ENCODE data around the gene SMIM10L2A. TPM values are rescaled to one million over a fixed set of nuclear protein-coding genes. Genes with fewer than 3 reads are reported as not detected.
A peak's percentile ranks its signal among the peaks of the same experiment; 100 is the strongest.
"Not testable (repeated sequence)": the region's sequence is repeated elsewhere in the genome, so short reads cannot be mapped to it uniquely, and the experiment has no call there.

The SMIM10L2A gene
- total RNA-seq, 1 donor from 2014 or later, result 2.3 TPM

DNA sequence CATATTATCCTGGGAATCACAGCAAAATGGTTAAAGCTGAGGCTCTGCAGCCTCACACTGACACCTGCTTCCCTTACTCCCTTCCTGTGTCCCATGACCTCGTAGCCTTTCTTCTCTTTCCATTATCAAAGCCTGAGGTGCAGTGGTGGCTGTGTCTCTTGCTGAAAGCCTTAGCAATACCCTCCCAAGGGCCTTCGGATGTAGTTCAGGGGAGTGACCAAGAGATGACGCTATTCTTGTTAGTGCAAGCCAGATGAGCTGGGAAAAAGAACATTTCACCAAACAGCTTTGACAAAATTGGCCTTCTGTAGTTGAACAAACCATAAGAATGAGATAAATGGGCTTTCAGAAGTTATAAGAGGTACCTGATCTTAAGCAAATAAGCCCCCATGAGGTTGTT is 31.6 kb downstream of the SMIM10L2A start:
- DNase-seq (ENCODE audit: low read depth), result no peak
- H3K4me3 ChIP-seq (ENCODE audit: low read depth, low read length), result no peak overlapping the region
- TF ChIP-seq, protein P1, sequence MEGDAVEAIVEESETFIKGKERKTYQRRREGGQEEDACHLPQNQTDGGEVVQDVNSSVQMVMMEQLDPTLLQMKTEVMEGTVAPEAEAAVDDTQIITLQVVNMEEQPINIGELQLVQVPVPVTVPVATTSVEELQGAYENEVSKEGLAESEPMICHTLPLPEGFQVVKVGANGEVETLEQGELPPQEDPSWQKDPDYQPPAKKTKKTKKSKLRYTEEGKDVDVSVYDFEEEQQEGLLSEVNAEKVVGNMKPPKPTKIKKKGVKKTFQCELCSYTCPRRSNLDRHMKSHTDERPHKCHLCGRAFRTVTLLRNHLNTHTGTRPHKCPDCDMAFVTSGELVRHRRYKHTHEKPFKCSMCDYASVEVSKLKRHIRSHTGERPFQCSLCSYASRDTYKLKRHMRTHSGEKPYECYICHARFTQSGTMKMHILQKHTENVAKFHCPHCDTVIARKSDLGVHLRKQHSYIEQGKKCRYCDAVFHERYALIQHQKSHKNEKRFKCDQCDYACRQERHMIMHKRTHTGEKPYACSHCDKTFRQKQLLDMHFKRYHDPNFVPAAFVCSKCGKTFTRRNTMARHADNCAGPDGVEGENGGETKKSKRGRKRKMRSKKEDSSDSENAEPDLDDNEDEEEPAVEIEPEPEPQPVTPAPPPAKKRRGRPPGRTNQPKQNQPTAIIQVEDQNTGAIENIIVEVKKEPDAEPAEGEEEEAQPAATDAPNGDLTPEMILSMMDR (conservative IDR thresholded peaks at IDR 0.05; ENCODE audit: low read depth, low read length), result no peak

DNA sequence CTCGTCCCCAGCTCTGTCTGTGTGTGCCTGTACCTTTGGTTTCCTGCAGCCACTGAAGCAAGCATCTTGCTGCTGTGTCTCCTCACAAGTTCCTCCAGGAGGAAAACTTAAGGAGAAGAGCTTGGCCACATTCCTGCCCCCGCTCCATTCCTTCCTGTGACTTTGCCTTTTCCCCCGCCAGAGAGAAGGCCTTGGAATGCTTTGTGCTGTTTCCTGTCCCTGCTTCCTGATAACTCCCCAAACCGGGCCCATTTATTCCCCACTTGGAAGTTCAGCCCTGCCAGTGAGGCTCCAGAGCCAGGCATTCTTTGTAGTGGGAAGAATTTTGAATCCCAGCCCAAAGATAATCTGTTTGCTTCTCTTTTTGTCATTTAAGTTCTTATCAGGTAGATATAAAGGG is 33.1 kb downstream of the SMIM10L2A start:
- H3K4me3 ChIP-seq (ENCODE audit: low read depth, low read length), result no peak overlapping the region
- DNase-seq (ENCODE audit: low read depth), result no peak
- TF ChIP-seq, protein P1 (conservative IDR thresholded peaks at IDR 0.05; ENCODE audit: low read depth, low read length), result no peak

DNA sequence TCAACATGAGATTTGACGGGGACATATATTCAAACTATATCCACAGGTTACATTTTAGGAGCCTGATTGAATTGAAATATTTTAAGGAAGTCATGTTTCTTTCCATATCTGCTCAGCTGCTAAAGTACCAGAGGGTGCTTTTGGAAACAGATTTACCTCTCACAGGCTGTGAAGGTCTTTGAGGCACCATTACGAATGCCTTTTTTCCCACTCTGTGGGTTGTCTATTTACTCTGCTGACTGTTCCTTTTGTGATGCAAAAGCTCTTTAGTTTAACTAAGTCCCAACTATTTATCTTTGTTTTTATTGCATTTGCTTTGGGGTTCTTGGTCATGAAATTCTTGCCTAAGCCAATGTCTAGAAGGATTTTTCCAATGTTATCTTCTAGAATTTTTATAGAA is 40.0 kb downstream of the SMIM10L2A start:
- not testable (repeated sequence) for H3K4me3 ChIP-seq (ENCODE audit: low read depth, low read length); DNase-seq (ENCODE audit: low read depth)

DNA sequence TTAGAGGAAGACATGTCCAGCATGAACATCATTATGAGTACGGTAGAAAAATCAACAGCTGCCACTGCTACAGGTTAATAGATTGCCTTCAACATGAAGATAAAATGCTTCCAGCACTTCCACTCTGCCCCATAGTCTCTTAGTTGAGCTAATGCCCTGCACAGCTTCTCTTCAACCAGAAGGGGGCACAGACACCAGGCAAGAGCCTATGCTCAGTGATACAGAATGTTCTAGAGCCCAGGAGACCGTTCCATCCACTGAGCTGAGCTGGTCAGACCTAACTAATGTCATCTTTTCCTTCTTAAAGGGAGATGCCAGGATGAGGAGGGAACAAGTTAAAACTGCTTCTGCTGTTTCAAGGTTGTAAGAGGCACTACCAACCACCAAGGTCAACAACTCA is 42.2 kb downstream of the SMIM10L2A start:
- no peak overlapping the region for H3K4me3 ChIP-seq (ENCODE audit: low read depth, low read length)
- TF ChIP-seq, protein P1 (conservative IDR thresholded peaks at IDR 0.05; ENCODE audit: low read depth, low read length), result peak; percentile 31
- no peak for DNase-seq (ENCODE audit: low read depth)

DNA sequence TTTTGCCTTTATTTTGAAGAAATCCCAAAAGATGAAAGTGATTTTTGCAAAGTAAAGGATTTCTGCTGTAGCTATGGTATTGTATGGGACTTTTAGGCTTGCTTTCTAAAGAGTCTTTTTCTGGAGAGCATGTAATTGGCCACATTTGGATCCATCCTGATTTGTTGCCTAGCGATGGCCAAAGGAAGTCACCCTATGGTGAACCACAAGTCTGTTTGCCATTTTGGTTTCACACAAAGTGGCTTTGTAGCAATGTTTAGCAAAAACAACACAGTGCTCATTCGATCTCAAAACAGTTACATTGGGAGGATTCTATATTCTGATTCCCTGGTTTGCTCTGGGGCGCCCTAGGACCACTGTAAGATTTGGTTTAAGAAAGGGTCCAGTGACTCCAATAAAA is 54.6 kb downstream of the SMIM10L2A start:
- H3K4me3 ChIP-seq (ENCODE audit: low read depth, low read length), result no peak overlapping the region
- DNase-seq (ENCODE audit: low read depth), result no peak
- TF ChIP-seq, protein P1 (conservative IDR thresholded peaks at IDR 0.05; ENCODE audit: low read depth, low read length), result no peak

DNA sequence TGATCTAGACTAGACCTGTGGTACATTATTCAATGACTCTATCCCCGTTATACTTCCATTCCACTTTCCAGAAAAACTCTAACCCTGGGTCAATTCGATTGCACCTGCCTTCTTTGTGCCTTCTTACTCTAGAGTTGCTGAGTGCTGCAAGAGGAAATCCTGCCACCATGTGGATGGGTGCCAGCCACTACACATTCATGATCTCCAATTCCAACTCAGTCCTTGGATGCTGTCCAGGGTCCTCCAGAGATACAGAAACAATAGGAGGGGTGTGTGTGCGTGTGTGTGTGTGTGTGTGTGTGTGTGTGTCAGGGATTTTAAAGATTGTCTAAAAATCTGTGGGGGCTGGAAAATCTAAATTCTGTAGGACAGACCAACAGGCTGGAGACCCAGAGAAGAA is 55.8 kb downstream of the SMIM10L2A start:
- TF ChIP-seq, protein P1 (conservative IDR thresholded peaks at IDR 0.05; ENCODE audit: low read depth, low read length), result peak; percentile 68
- H3K4me3 ChIP-seq (ENCODE audit: low read depth, low read length), result no peak overlapping the region
- peak; percentile 18 for DNase-seq (ENCODE audit: low read depth)

Other genes with a start within 250 kb of the SMIM10L2A start
- not detected in 2 replicates for gene ETDA, start 169.9 kb upstream of the SMIM10L2A start, total RNA-seq
- not detected in 2 replicates for gene ETDC, start 112.5 kb upstream of the SMIM10L2A start, total RNA-seq
- gene ZNF75D, start 77.8 kb upstream of the SMIM10L2A start, total RNA-seq, result 2.5 and 4.7 TPM in 2 replicates
- 3.5 and 4.5 TPM in 2 replicates for gene ZNF449, start 77.1 kb upstream of the SMIM10L2A start, total RNA-seq
- 2.0 and 3.4 TPM in 2 replicates for gene INTS6L, start 98.7 kb downstream of the SMIM10L2A start, total RNA-seq